ENCODE results near the gene PITPNM3.
"Not testable (repeated sequence)": the region's sequence is repeated elsewhere in the genome, so short reads cannot be mapped to it uniquely, and the experiment has no call there.

PITPNM3 gene

GRCh38 chr17:6597727-6598126 lies 41.4 kb upstream of the PITPNM3 start:
- no peak overlapping the region for H3K27ac ChIP-seq
- in situ Hi-C loops (cut with HindIII; ENCODE audit: low pct_ligation_motif_present, low sequenced_read_pairs): no loop called here
- TF ChIP-seq CTCF (IDR thresholded peaks at IDR 0.05; ENCODE audit: low read depth, low read length, missing control alignments): no peak
- DNase-seq: no peak
- H3K36me3 ChIP-seq (replicated peaks): peaks cover 36% of the 10 kb centered on the region
- H3K4me3 ChIP-seq (ENCODE audit: low read depth, low read length): no peak overlapping the region
- no peaks in the 10 kb centered on the region for H3K27me3 ChIP-seq (replicated peaks)

- no peak for DNase-seq
- H3K36me3 ChIP-seq (replicated peaks): peaks cover 37% of the 10 kb centered on the region
- no peak overlapping the region for H3K27ac ChIP-seq
- in situ Hi-C loops (cut with HindIII; ENCODE audit: low pct_ligation_motif_present, low sequenced_read_pairs): no loop called here
- H3K27me3 ChIP-seq (replicated peaks): no peaks in the 10 kb centered on the region
- H3K4me3 ChIP-seq (ENCODE audit: low read depth, low read length): no peak overlapping the region
- TF ChIP-seq CTCF (IDR thresholded peaks at IDR 0.05; ENCODE audit: low read depth, low read length, missing control alignments): no peak
Measured at GRCh38 chr17:6596941-6597340, 40.6 kb upstream of the PITPNM3 start.

- H3K36me3 ChIP-seq (replicated peaks): peaks cover 38% of the 10 kb centered on the region
- in situ Hi-C loops (cut with HindIII; ENCODE audit: low pct_ligation_motif_present, low sequenced_read_pairs): no loop called here
Measured at GRCh38 chr17:6596511-6596910, 40.2 kb upstream of the PITPNM3 start.

GRCh38 chr17:6596081-6596480 lies 39.7 kb upstream of the PITPNM3 start:
- Histone ChIP-seq H3K4me3 (ENCODE audit: low read depth, low read length) (no peak overlapping the region), H3K36me3 (replicated peaks) (peaks cover 38% of the 10 kb centered on the region), H3K27ac (no peak overlapping the region), H3K27me3 (replicated peaks) (no peaks in the 10 kb centered on the region)
- TF ChIP-seq CTCF (IDR thresholded peaks at IDR 0.05; ENCODE audit: low read depth, low read length, missing control alignments): no peak
- no peak for DNase-seq
- in situ Hi-C loops (cut with HindIII; ENCODE audit: low pct_ligation_motif_present, low sequenced_read_pairs): no loop called here

More at GRCh38 chr17:6596511-6596910, 40.2 kb upstream of the PITPNM3 start:
- H3K27ac ChIP-seq: no peak overlapping the region
- no peak for DNase-seq
- H3K4me3 ChIP-seq (ENCODE audit: low read depth, low read length): no peak overlapping the region
- TF ChIP-seq CTCF (IDR thresholded peaks at IDR 0.05; ENCODE audit: low read depth, low read length, missing control alignments): no peak
- H3K27me3 ChIP-seq (replicated peaks): no peaks in the 10 kb centered on the region

- in situ Hi-C loops (cut with HindIII; ENCODE audit: low pct_ligation_motif_present, low sequenced_read_pairs); H3K27ac ChIP-seq; H3K4me3 ChIP-seq (ENCODE audit: low read depth, low read length); DNase-seq; H3K27me3 ChIP-seq (replicated peaks): not testable (repeated sequence)
- H3K36me3 ChIP-seq (replicated peaks): peaks cover 50% of the 10 kb centered on the region
Measured at GRCh38 chr17:6593371-6593770, 37.0 kb upstream of the PITPNM3 start.

GRCh38 chr17:6592173-6592572 lies 35.8 kb upstream of the PITPNM3 start:
- H3K36me3 ChIP-seq (replicated peaks): peaks cover 50% of the 10 kb centered on the region
- H3K4me3 ChIP-seq (ENCODE audit: low read depth, low read length): no peak overlapping the region
- no peaks in the 10 kb centered on the region for H3K27me3 ChIP-seq (replicated peaks)
- in situ Hi-C loops (cut with HindIII; ENCODE audit: low pct_ligation_motif_present, low sequenced_read_pairs): no loop called here
- peak overlapping the region; percentile 8 for H3K27ac ChIP-seq
- TF ChIP-seq CTCF (IDR thresholded peaks at IDR 0.05; ENCODE audit: low read depth, low read length, missing control alignments): no peak
- DNase-seq: no peak
